DND-41 (cell line): ENCODE data around the gene ANKRD55.

Experiments
- EZH2 ChIP-seq: IDR thresholded peaks from 3 replicates; pipeline ENCODE4 v1.6.1; 2012; ENCODE audit warnings: borderline replicate concordance, low read depth, mild to moderate bottlenecking, moderate library complexity, low read length, inconsistent platforms; ENCODE audit not compliant: severe bottlenecking
- TF ChIP-seq, protein P1 (sequence below): IDR thresholded peaks from 2 replicates; pipeline ENCODE4 v1.5.1; 2012; ENCODE audit warnings: borderline replicate concordance, low read length, moderate library complexity, mild to moderate bottlenecking; ENCODE audit not compliant: poor library complexity, severe bottlenecking; ENCODE audit errors: extremely low read depth

DNA sequence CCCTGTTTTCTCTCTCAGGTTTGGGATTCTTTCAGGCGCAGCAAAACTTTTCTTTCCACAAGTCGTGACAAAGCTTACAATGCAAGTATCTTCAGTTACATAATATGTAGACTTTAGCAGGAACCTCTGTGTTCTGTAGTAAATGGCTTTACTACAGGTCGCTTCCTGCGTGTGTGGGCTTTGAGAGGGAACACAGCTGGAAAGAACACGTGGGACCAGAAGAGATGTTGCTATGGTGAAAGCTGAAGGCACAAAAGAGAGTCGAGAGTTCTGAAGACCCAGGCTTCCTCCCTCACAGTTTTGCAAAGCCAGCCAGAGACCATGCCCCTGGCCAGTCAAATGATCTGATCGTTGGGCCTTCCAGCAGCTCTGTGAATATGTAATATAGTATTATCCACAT lies 4.0 kb downstream of the ANKRD55 start:
- TF ChIP-seq, protein P1, sequence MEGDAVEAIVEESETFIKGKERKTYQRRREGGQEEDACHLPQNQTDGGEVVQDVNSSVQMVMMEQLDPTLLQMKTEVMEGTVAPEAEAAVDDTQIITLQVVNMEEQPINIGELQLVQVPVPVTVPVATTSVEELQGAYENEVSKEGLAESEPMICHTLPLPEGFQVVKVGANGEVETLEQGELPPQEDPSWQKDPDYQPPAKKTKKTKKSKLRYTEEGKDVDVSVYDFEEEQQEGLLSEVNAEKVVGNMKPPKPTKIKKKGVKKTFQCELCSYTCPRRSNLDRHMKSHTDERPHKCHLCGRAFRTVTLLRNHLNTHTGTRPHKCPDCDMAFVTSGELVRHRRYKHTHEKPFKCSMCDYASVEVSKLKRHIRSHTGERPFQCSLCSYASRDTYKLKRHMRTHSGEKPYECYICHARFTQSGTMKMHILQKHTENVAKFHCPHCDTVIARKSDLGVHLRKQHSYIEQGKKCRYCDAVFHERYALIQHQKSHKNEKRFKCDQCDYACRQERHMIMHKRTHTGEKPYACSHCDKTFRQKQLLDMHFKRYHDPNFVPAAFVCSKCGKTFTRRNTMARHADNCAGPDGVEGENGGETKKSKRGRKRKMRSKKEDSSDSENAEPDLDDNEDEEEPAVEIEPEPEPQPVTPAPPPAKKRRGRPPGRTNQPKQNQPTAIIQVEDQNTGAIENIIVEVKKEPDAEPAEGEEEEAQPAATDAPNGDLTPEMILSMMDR: no peak
- no peak for TF ChIP-seq EZH2
